ENCODE results near the gene TBC1D2B.
"Not testable (repeated sequence)": the region's sequence is repeated elsewhere in the genome, so short reads cannot be mapped to it uniquely, and the experiment has no call there.

Gene TBC1D2B

GRCh38 chr15:78003539-78004008, 73.9 kb downstream of the TBC1D2B start:
- DNase-seq (ENCODE audit: low read depth), result no peak

- DNase-seq (ENCODE audit: low read depth), result no peak
These were observed 74.5 kb downstream of the TBC1D2B start for GRCh38 chr15:78002996-78003395.

DNA sequence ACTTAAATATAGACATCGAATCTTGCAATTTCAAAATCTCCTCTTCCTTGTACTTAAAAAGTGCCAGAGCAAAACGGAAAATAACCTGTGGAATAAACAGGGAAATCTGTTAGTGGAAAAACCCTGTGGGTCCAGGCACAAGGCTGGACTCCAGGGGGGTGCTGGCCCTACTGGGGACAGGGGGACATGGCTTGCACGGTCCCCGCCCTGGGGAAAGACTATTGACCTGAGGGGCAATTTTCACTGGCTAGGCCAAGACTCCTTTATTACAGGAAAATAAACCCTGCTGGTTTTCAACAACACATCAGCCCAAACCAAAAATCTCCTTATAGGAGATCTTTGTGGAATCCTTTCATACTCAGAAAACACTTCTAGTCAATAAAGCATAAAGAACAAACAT, 75.9 kb downstream of the TBC1D2B start:
- no peak for DNase-seq (ENCODE audit: low read depth)

DNA sequence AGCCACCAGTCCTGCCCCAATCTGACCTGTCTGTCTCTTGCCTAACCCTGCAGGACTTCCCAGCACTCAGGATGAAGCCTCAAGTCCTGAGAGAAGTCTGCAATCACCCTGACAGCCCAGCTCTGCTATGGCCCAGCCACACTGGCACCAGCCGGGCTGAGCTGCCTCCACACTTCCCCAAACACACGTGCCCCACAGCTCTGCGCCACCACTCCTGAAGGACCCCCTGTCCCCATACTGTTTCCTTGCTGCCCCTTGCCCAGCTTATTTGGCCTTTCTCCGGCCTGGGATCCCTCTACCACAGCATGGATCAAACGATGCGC, 76.6 kb downstream of the TBC1D2B start:
- DNase-seq (ENCODE audit: low read depth), result no peak

- DNase-seq (ENCODE audit: low read depth), result peak; percentile 73
These were observed 77.2 kb downstream of the TBC1D2B start for GRCh38 chr15:78000091-78000926.

GRCh38 chr15:77999486-77999885, 78.0 kb downstream of the TBC1D2B start:
- DNase-seq (ENCODE audit: low read depth), result no peak

DNA sequence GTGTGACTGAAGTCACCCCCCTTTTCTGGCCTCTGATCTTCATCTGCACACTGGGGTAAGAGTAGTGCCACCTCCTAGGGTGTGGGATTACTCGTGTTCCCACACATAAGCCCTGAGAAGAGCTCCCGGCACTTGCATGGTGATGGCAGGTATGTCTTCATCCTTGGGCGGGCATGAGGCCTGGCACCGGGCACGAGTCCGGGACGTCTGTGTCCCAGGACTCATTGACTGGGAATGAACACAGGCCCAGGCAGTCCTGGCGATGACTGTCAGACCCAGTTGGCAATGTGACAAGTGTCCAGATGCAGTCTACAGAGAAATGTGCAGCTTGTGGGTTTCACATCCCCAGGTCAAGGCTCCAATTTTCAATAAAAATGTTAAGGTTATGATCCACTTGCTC, 78.9 kb downstream of the TBC1D2B start:
- DNase-seq (ENCODE audit: low read depth), result no peak

GRCh38 chr15:77997761-77998554, 79.6 kb downstream of the TBC1D2B start:
- DNase-seq (ENCODE audit: low read depth), result not testable (repeated sequence)

DNA sequence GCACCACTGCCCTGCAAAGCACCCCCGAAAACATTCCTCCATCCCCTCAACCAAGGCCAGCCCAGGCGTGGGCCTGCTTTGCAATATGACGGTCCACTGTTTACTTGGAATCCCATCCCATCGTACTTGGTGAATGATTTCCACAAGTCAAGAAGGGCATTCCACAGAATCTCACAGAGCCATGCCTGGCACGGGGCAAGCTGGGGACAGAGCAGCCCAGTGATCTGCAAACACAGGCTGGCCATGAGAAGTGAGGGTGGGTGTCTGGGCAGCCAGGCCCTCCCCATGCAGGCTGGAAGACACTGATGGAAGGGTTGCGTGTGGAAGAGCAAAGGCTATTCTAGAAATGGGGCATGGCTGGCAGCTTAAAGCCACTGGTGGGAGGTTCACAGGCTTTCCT, 80.3 kb downstream of the TBC1D2B start:
- not testable (repeated sequence) for DNase-seq (ENCODE audit: low read depth)

- not testable (repeated sequence) for DNase-seq (ENCODE audit: low read depth)
These were observed 80.8 kb downstream of the TBC1D2B start for GRCh38 chr15:77996713-77997171.

- DNase-seq (ENCODE audit: low read depth), result not testable (repeated sequence)
These were observed 81.3 kb downstream of the TBC1D2B start for GRCh38 chr15:77996226-77996625.

DNA sequence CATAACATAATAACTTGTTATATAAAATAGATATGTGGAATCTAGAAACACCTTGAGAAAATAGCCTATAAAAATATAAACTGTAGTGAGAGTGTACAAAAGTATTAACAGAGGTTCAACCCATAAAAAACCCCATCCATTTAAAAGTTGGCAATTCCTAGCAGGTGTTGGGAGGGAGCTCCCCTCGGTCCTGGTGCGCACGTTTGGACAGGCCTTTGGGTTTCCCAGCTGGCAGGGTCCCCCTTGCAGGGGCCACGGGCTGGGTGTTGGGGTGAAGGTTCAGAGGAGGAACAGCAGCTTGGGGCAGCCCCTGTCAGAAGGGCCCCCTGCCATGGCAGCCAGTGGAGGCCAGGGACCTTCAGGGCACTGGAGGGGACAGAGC, 82.0 kb downstream of the TBC1D2B start:
- DNase-seq (ENCODE audit: low read depth), result not testable (repeated sequence)

- DNase-seq (ENCODE audit: low read depth), result not testable (repeated sequence)
These were observed 82.5 kb downstream of the TBC1D2B start for GRCh38 chr15:77994893-77995536.

GRCh38 chr15:77993970-77994693, 83.4 kb downstream of the TBC1D2B start:
- DNase-seq (ENCODE audit: low read depth), result not testable (repeated sequence)

DNA sequence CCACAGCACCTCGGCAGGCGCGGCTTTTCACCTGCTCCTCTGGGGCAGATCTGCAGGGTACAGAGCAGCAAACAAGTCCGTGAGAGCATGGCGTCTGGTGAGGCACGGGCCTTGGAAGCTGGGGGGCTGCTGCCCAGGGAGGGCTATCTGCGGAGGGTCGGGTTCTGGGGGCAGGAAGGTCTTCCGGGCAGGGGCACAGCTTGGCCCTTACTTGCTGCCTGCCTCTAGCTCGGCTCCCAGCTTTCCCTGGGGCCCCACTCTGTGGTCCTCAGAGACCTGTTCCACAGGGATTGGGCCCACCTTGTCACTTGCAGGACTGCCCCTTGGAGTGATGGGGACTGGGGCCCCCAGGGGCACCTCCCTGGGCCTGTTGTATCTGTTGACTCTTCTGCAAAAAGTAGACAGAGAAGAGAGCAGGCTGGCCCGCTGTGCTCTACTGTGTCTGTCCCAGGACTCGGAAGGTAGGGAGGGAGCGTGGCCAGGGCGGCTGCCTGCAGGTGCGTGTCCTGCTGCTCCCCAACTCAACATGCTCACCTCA, 84.1 kb downstream of the TBC1D2B start:
- DNase-seq (ENCODE audit: low read depth), result no peak

DNA sequence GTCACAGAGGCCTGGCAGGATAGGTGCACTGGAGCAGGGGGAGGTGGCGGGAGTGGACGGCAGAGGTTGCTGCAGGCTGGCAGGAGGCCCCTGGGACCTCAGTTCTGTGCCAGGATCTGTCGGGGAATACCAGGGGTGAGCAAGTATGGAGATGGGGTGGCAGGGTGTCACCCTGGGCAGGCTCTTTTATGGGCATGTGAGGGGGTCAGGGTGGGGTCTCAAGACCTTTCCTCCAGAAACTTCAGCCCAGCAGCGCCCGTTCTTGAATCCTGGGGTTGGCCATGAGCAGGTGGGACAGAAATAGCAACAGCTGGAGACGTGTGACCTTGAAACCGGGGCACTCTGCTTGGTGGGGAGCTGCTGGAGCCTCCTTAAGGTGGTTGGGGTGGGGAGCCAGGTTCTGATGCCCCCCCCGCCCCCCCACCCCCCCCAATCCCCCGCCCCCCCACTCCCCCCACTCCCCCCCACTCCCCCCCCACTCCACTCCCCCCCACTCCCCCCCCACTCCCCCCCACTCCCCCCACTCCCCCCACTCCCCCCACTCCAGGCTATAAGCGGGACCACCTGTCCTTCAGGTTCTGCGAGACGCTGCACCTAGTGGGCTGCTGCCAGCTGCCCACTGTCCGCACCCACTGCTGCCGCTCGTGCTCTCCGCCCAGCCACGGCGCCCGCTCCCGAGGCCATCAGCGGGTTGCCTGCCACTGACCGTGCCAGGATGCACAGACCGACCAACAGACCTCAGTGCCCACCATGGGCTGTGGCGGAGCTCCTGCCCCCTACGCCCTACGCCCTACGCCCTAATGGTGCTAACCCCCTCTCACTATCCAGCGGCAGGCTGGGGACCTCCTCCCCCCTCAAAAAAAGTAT, 84.9 kb downstream of the TBC1D2B start:
- DNase-seq (ENCODE audit: low read depth), result no peak

GRCh38 chr15:77991658-77992201, 85.8 kb downstream of the TBC1D2B start:
- DNase-seq (ENCODE audit: low read depth), result not testable (repeated sequence)

DNA sequence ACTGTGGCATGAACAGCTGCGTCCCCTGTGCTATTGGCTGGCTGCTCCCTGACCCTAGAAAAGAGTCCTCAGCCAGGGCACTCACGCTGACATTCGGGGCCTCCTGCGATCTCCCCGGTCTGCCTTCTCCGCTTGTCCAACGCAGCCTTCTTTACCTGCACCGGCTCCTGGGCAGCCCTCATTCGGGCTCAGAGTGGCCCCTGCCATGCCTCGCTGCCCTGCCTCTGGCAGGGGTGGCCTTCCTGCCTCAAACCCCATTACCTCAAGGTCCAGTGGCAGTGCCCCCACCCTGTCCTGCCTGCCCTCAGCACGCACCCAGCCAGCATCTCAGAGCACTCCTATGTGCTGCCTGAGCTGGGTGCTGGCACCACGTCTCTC, 86.5 kb downstream of the TBC1D2B start:
- no peak for DNase-seq (ENCODE audit: low read depth)

DNA sequence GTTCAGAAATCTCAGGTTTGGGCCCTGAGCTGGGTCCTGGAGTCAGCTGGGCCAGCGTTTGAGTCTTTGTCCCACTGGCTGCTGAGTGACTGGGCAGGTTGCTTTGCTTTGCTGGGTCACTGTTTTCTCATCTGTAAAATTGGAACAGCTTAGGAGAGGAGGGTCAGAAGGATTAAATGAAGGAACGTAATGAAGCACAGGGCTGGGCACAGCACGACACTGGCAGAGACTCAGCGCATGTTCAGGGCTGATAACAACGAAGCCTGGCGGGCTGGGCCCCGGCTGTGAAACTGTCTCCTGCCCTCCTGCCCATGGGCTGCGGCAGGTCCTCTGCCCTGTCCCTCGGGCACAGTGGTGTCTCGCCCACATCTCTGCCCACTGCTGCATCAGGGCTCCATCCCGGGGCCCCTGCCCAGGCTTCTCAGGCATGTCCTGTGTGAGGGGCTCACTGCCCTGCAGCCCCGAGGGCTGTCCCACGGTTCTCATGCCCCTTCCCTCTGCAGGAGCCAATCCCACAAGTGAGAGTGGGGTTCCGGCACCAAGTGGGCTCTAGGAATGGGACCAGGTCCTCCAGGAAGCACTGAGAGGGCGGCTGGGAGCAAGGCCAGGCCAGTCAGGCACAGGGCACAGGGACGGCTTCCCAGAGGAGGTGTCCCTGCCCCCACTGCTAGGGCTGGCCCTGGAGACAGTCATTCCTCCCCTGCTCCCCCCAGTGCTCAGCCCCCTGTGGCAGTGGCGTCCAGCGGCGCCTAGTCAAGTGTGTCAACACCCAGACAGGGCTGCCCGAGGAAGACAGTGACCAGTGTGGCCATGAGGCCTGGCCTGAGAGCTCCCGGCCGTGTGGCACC, 88.0 kb downstream of the TBC1D2B start:
- DNase-seq (ENCODE audit: low read depth), result no peak
